Mammary epithelial cell (primary cell): ENCODE results near the gene DOCK8.

ENCODE experiments used
- EZH2 ChIP-seq: IDR thresholded peaks from 2 replicates; pipeline ENCODE4 v1.6.1; 2012; ENCODE audit warnings: low read length, inconsistent platforms, borderline replicate concordance
- TF ChIP-seq, protein P1 (sequence below), 2 donors: IDR thresholded peaks in 1 of 2; conservative IDR thresholded peaks in 1 of 2; 2 replicates each; pipeline ENCODE4 v1.5.1; 2011 to 2012; ENCODE audit warnings: inconsistent platforms in 2 of 2, low read length in 2 of 2, mild to moderate bottlenecking in 2 of 2, control low read depth in 1 of 2, low read depth in 1 of 2; ENCODE audit not compliant: insufficient read depth in 1 of 2; ENCODE audit errors: extremely low read depth in 1 of 2

DNA sequence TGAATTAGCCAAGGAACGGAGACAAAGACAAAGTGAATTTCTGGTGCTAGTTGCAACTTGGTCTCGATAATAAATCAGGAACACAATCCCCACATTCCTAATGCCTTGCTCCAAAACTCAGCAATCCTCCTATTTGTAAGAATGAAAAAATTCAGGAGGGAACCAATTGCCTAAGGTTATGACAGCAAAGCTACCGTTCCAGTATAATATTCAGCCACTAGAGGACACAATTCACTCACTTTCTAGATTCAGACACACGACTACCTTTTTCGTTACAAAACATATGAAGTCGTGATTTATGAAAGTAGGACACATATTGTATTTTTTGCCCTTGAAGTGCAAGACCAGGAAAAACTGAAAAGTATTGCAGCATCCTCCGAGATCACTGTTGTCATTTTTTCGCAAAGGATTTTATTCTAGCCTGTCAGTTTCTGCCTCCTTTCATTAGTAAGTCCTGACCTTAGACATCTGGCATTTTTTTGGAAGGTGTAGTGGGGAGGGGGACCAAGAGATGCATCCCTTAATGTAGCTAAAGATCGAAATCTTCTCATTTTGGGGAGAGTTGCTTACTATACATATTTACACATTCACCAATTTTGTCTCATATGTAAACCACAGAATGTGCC is 133.1 kb downstream of the DOCK8 start:
- TF ChIP-seq, protein P1, sequence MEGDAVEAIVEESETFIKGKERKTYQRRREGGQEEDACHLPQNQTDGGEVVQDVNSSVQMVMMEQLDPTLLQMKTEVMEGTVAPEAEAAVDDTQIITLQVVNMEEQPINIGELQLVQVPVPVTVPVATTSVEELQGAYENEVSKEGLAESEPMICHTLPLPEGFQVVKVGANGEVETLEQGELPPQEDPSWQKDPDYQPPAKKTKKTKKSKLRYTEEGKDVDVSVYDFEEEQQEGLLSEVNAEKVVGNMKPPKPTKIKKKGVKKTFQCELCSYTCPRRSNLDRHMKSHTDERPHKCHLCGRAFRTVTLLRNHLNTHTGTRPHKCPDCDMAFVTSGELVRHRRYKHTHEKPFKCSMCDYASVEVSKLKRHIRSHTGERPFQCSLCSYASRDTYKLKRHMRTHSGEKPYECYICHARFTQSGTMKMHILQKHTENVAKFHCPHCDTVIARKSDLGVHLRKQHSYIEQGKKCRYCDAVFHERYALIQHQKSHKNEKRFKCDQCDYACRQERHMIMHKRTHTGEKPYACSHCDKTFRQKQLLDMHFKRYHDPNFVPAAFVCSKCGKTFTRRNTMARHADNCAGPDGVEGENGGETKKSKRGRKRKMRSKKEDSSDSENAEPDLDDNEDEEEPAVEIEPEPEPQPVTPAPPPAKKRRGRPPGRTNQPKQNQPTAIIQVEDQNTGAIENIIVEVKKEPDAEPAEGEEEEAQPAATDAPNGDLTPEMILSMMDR (conservative IDR thresholded peaks at IDR 0.05 in 1 of 2, IDR thresholded peaks at IDR 0.05 in 1 of 2; ENCODE audit: extremely low read depth in 1 of 2, insufficient read depth in 1 of 2, low read depth in 1 of 2, low read length in 2 of 2) = peak; percentile 87 to 98
- no peak for TF ChIP-seq EZH2
